HG02870 (cell line): ENCODE data around the gene MAGEB10.
"Not testable (repeated sequence)": the region's sequence is repeated elsewhere in the genome, so short reads cannot be mapped to it uniquely, and the experiment has no call there.

Experiments
- ATAC-seq: cut with Tn5 transposase; IDR thresholded peaks from one replicate; pipeline ENCODE4 v1.9.1; 2021; ENCODE audit warnings: mild to moderate bottlenecking, moderate library complexity; ENCODE audit not compliant: unreplicated experiment

The MAGEB10 gene, protein sequence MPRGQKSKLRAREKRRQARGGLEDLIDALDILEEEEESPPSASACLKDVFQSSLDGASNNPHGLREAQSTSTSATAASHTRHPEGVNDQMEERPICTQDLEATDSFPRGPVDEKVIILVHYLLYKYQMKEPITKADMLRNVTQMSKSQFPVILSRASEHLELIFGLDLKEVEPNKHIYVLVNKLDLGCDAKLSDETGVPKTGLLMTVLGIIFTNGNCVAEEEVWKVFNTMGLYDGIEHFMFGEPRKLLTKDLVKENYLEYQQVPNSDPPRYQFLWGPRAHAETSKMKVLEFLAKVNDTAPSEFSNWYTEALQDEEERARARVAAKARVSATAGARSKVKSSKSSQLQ

DNA sequence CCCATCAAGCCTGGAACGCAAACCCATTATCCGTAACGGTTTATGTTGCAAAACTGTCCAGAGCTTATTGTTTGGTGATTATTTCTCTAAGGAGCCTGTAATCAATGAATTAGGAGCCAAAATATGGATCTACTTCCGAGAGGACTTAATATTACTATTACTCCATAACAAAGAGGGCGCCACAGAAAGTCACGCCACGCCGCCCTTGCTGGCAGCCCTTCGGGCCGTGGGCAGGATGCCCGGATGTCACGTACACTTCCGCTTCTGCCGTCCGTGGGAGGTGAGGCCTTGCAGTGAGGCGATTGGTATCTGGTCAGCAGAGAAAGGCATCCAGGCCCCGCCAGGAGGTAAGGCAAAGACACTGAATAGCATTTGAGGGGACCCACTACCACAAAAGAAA lies at the start of gene MAGEB10:
Gene MAGEB10, plus strand, starts transcription at position 301 of the 400 bp plus-strand sequence. CDS start 13,317 bp downstream, outside the sequence.
- ATAC-seq = no peak

GRCh38 chrX:27765718-27766117 lies 42.1 kb upstream of the MAGEB10 start:
- ATAC-seq = no peak

- no peak for ATAC-seq
Measured at GRCh38 chrX:27767387-27767786, 40.4 kb upstream of the MAGEB10 start.

DNA sequence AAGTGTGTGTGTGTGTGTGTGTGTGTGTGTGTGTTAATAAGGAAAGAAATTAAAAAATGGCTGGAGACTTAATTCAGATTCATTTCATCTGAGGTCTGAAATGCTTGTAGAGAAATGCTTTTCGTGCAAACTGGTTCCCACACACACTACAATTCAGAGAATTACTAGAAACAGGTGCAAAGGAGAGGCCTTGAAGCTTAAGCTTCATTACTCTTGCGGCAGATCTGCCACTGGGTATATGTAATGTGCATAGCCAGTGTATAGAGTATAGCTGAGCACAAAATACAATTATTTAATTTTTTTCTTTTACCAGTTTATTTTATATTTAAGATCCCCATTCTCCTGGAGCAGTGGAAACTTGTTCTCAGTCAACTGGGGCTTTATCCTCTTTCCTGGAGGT lies 31.8 kb upstream of the MAGEB10 start:
- ATAC-seq = no peak

GRCh38 chrX:27796640-27797257 lies 11.0 kb upstream of the MAGEB10 start:
- no peak for ATAC-seq

DNA sequence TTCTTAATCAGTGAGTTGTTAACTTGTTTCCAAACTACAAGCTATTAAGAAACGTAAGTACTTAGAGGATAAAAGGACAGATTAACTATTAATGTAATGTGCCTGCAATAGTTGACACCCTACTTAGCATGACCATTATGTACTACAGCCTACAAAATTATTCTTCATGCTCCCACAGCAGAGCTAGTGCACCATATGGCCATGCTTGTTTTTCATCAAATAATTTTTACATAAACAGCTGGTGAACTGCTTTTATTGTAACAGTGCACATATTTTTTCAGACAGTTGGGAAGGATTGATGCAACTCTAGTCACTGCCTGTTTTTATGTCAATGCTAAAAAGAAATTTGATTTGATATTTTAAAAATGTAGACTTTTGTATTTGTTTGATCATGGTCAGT lies 10.2 kb upstream of the MAGEB10 start:
- ATAC-seq = no peak

DNA sequence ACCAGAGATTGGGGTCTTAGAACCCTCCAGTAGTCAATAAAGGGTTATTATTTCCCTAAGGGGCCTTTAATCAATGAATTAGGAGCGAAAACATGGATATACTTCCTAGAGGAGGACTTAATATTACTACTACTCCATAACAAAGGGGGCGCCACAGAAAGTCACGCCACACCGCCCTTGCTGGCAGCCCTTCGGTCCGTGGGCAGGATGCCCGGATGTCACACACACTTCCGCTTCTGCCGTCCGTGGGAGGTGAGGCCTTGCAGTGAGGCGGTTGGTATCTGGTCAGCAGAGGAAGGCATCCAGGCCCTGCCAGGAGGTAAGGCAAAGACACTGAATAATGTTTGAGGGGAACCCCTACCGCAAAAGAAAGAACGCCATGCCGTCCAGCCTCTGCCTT lies 436 bp downstream of the MAGEB10 start:
- ATAC-seq = no peak

GRCh38 chrX:27808991-27809859 lies 1.4 kb downstream of the MAGEB10 start:
- not testable (repeated sequence) for ATAC-seq

GRCh38 chrX:27815209-27815608 lies 7.4 kb downstream of the MAGEB10 start:
- ATAC-seq = no peak

DNA sequence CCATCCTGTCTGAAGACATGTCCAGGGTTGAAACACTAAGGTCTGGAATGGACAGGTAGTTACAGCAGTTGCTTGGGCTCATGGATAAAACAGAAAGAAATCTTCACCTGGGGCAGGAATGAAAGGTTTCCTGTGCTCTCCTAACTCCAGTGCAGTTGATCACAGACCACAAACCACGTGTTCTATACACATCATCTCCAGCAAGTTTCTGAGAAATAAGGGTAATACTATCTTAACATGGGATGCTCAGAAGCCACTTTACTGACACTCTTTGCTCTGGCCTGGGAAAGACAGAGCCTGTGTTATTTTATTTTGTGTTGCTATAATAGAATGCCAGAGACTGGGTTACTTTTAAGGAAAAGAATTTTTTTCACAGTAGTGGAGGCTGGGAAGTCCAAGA lies 16.0 kb downstream of the MAGEB10 start:
- no peak for ATAC-seq

- ATAC-seq = no peak
Measured at GRCh38 chrX:27838185-27838584, 30.4 kb downstream of the MAGEB10 start.

- ATAC-seq = no peak
Measured at GRCh38 chrX:27840881-27841280, 33.1 kb downstream of the MAGEB10 start.

- ATAC-seq = no peak
Measured at GRCh38 chrX:27842859-27843258, 35.1 kb downstream of the MAGEB10 start.

DNA sequence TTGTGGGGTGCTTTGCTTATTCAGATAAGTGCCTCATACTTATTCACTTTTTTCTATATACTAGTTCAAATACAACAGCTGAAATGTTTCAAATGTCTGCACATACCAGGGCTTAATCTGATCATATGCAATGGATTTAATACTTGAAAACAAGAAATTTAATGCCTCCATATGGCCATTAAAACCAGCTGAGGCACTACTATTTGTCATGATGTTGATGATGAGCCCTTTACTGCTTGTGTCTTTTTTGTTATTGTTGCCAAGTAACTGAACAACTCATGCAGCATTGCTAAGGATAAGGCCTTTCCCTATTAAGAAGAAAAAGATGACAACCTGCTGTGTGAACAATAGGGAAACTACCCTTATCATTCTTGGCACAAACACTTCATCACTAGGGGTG lies 52.5 kb downstream of the MAGEB10 start:
- no peak for ATAC-seq

DNA sequence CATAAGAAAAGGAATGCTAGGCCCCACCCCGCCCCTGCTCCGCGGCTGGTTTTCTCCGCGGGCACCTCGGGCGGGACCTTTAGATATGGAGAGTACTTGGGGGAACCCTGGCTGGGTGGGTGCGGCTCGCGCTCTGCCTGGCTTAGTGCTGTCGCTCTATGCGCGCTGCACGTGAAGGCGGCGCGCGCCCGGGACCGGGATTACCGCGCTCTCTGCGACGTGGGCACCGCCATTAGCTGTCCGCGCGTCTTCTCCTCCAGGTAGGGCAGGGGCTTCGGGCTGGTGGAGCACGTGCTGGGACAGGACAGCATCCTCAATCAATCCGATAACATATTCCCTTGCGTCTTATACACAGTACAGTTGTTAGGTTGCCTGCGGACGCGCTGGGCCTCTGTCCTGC lies 56.0 kb downstream of the MAGEB10 start:
- ATAC-seq = no peak
